NCI-H2107 treated with DMSO at 0.1 percent for 48 hours (cell line): Measurements from ENCODE around the gene TSHZ1.

Experiments used
- DNase-seq: peaks from one replicate; lab custom pipeline; 2025; ENCODE audit not compliant: unreplicated experiment; lab: John Stamatoyannopoulos, UW

Gene TSHZ1

GRCh38 chr18:75246721-75247610 is 36.4 kb downstream of the TSHZ1 start:
- DNase-seq, result no peak

- DNase-seq, result peak; percentile 95
These were observed 37.2 kb downstream of the TSHZ1 start for GRCh38 chr18:75247611-75248421.

GRCh38 chr18:75248426-75249174 is 38.0 kb downstream of the TSHZ1 start:
- DNase-seq, result peak; percentile 75

GRCh38 chr18:75249175-75249518 is 38.5 kb downstream of the TSHZ1 start:
- no peak for DNase-seq

- no peak for DNase-seq
These were observed 39.3 kb downstream of the TSHZ1 start for GRCh38 chr18:75249672-75250470.

- DNase-seq, result no peak
These were observed 39.8 kb downstream of the TSHZ1 start for GRCh38 chr18:75250471-75250821.

- DNase-seq, result no peak
These were observed 40.9 kb downstream of the TSHZ1 start for GRCh38 chr18:75251466-75251865.

GRCh38 chr18:75252136-75252535 is 41.5 kb downstream of the TSHZ1 start:
- no peak for DNase-seq

- DNase-seq, result no peak
These were observed 42.4 kb downstream of the TSHZ1 start for GRCh38 chr18:75253043-75253442.

GRCh38 chr18:75253784-75254183 is 43.2 kb downstream of the TSHZ1 start:
- no peak for DNase-seq

- DNase-seq, result no peak
These were observed 44.5 kb downstream of the TSHZ1 start for GRCh38 chr18:75255094-75255493.

- no peak for DNase-seq
These were observed 45.8 kb downstream of the TSHZ1 start for GRCh38 chr18:75256376-75256775.

GRCh38 chr18:75257605-75258004 is 47.0 kb downstream of the TSHZ1 start:
- no peak for DNase-seq

GRCh38 chr18:75261430-75262223 is 51.0 kb downstream of the TSHZ1 start:
- DNase-seq, result no peak

GRCh38 chr18:75262511-75262910 is 51.9 kb downstream of the TSHZ1 start:
- no peak for DNase-seq

- DNase-seq, result no peak
These were observed 53.6 kb downstream of the TSHZ1 start for GRCh38 chr18:75264195-75264594.

GRCh38 chr18:75264926-75265597 is 54.5 kb downstream of the TSHZ1 start:
- peak; percentile 77 for DNase-seq

- DNase-seq, result no peak
These were observed 55.3 kb downstream of the TSHZ1 start for GRCh38 chr18:75265872-75266271.

- no peak for DNase-seq
These were observed 57.2 kb downstream of the TSHZ1 start for GRCh38 chr18:75267643-75268363.
